ENCODE data around the gene MUTYH.

Gene MUTYH

GRCh38 chr1:45340816-45341466 lies 701 bp upstream of the MUTYH start:
- DNase-seq (ENCODE audit: low spot score in 2 of 2): peak in 1 of 2 experiments; percentile 23
- in situ Hi-C loops (cut with MboI; ENCODE audit: low sequenced_read_pairs): no loop called here
- no peaks in the 10 kb centered on the region for H3K9me3 ChIP-seq

DNA sequence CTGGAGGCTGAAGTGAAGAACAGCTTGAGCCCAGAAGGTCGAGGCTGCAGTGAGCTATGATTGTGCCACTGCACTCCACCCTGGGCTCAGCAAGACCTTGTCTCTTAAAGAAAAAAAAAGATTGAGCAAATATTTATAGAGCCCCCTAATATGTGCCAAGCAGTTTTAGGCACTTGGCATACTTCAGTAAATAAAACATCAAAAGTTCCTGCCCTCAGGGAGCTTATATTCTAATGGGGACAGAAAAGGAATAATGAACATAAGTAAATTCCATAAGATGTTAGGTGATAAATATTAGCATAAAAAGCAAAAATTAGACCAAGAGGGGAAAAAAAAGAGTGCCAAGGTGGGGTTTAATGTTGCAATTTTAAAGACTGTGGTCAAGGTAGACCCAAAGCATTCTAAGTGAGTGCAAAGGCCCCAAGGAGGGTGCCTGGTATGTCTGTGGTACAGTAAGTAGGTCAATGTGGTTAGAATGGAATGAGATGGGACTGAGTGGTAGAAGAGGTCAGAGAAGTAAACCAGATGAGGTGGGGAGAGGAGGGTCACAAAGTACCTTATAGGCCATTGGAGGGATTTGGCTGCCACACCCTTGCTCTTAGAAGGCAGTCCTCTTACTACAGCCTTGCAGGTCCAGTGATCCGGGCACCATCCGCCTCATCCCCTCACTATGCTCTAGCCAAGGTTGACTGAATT lies 2.5 kb downstream of the MUTYH start:
- in situ Hi-C loops (cut with MboI; ENCODE audit: low sequenced_read_pairs): no loop called here
- peaks cover 22% of the 10 kb centered on the region for H3K36me3 ChIP-seq (replicated peaks)
- no peak overlapping the region for H3K4me3 ChIP-seq
- DNase-seq (ENCODE audit: low spot score in 2 of 2): no peak
- H3K9me3 ChIP-seq: no peaks in the 10 kb centered on the region
- H3K4me1 ChIP-seq: peaks cover 13% of the 10 kb centered on the region
- H3K27me3 ChIP-seq (ENCODE audit: low read depth): no peaks in the 10 kb centered on the region

More at GRCh38 chr1:45340816-45341466, 701 bp upstream of the MUTYH start:
- Histone ChIP-seq H3K36me3 (replicated peaks) (peaks cover 41% of the 10 kb centered on the region), H3K4me1 (peaks cover 13% of the 10 kb centered on the region), H3K4me3 (peak overlapping the region; percentile 86), H3K27me3 (ENCODE audit: low read depth) (no peaks in the 10 kb centered on the region)

- in situ Hi-C loops (cut with MboI; ENCODE audit: low sequenced_read_pairs): no loop called here
- no peak for DNase-seq (ENCODE audit: low spot score in 2 of 2)
- no peaks in the 10 kb centered on the region for H3K27me3 ChIP-seq (ENCODE audit: low read depth)
- peaks cover 24% of the 10 kb centered on the region for H3K36me3 ChIP-seq (replicated peaks)
- H3K4me1 ChIP-seq: peaks cover 8% of the 10 kb centered on the region
- no peaks in the 10 kb centered on the region for H3K9me3 ChIP-seq
- no peak overlapping the region for H3K4me3 ChIP-seq
Observed at GRCh38 chr1:45335855-45336324, 4.3 kb downstream of the MUTYH start.

- no peaks in the 10 kb centered on the region for H3K27me3 ChIP-seq (ENCODE audit: low read depth)
- no peak overlapping the region for H3K4me3 ChIP-seq
- no peaks in the 10 kb centered on the region for H3K9me3 ChIP-seq
- in situ Hi-C loops (cut with MboI; ENCODE audit: low sequenced_read_pairs): no loop called here
- peaks cover 30% of the 10 kb centered on the region for H3K36me3 ChIP-seq (replicated peaks)
- DNase-seq (ENCODE audit: low spot score in 2 of 2): no peak
- H3K4me1 ChIP-seq: peaks cover 4% of the 10 kb centered on the region; the same call in 1 of the 2 replicates
Observed at GRCh38 chr1:45334308-45335245, 5.7 kb downstream of the MUTYH start.

- no peaks in the 10 kb centered on the region; the same call in 1 of the 2 replicates for H3K4me1 ChIP-seq
- H3K9me3 ChIP-seq: no peaks in the 10 kb centered on the region
- peaks cover 27% of the 10 kb centered on the region for H3K36me3 ChIP-seq (replicated peaks)
- no peak overlapping the region for H3K4me3 ChIP-seq
- DNase-seq (ENCODE audit: low spot score in 2 of 2): no peak
- in situ Hi-C loops (cut with MboI; ENCODE audit: low sequenced_read_pairs): no loop called here
- H3K27me3 ChIP-seq (ENCODE audit: low read depth): no peaks in the 10 kb centered on the region
Observed at GRCh38 chr1:45332346-45332720, 7.9 kb downstream of the MUTYH start.

GRCh38 chr1:45331436-45332345 lies 8.5 kb downstream of the MUTYH start:
- in situ Hi-C loops (cut with MboI; ENCODE audit: low sequenced_read_pairs): no loop called here
- Histone ChIP-seq H3K4me3 (no peak overlapping the region), H3K27me3 (ENCODE audit: low read depth) (no peaks in the 10 kb centered on the region), H3K4me1 (no peaks in the 10 kb centered on the region; the same call in 1 of the 2 replicates), H3K36me3 (replicated peaks) (peaks cover 27% of the 10 kb centered on the region), H3K9me3 (no peaks in the 10 kb centered on the region)
- no peak for DNase-seq (ENCODE audit: low spot score in 2 of 2)

DNA sequence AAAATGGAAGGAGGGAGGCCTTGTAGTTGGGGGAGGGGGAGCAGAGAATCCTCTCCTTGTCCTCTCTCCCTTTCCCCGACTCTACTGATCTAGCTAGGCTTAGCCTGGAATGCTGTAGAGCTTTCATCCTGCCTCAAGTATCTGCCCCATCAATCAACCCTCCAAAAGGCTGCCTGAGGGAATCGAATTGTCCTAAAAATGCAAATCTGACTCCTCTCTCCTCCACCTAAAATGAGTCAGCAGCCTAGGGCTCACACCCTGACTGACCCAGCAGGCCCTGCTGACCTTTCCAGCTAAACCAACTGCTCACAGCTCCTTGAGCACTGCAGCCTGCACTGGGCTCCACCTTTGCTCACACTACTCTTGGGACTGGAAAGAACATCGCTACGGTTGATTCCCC lies 10.8 kb downstream of the MUTYH start:
- in situ Hi-C loops (cut with MboI; ENCODE audit: low sequenced_read_pairs): no loop called here
- no peaks in the 10 kb centered on the region; the same call in 1 of the 2 replicates for H3K4me1 ChIP-seq
- H3K4me3 ChIP-seq: no peak overlapping the region
- peak in 1 of 2 experiments; percentile 39 for DNase-seq (ENCODE audit: low spot score in 2 of 2)
- no peaks in the 10 kb centered on the region for H3K9me3 ChIP-seq
- H3K36me3 ChIP-seq (replicated peaks): peaks cover 27% of the 10 kb centered on the region
- H3K27me3 ChIP-seq (ENCODE audit: low read depth): no peaks in the 10 kb centered on the region

DNA sequence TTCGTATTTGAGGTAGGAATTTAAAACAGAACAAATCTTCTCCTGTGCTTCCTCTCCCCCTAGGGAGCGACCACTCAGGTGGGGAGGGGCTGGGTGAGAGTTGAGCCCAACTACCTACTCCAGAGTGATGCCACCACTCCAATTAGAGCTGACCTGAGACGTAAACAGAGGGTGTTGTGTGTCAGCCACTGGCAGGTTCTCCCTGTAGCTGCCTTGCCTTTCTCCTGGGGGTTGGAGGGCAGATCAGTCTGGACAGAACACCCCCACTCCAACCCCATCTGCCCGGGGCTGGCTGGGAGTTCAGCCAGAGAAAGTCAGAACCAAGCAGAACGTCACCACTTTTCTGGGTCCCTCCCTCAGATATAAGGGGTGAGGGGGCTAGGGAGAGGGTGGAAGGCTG lies 11.6 kb downstream of the MUTYH start:
- Histone ChIP-seq H3K4me1 (no peaks in the 10 kb centered on the region; the same call in 1 of the 2 replicates), H3K36me3 (replicated peaks) (peaks cover 25% of the 10 kb centered on the region), H3K27me3 (ENCODE audit: low read depth) (no peaks in the 10 kb centered on the region), H3K9me3 (no peaks in the 10 kb centered on the region), H3K4me3 (no peak overlapping the region)
- in situ Hi-C loops (cut with MboI; ENCODE audit: low sequenced_read_pairs): no loop called here
- no peak for DNase-seq (ENCODE audit: low spot score in 2 of 2)

GRCh38 chr1:45327644-45328515 lies 12.4 kb downstream of the MUTYH start:
- DNase-seq (ENCODE audit: low spot score in 2 of 2): no peak
- Histone ChIP-seq H3K4me3 (no peak overlapping the region), H3K9me3 (no peaks in the 10 kb centered on the region), H3K27me3 (ENCODE audit: low read depth) (no peaks in the 10 kb centered on the region), H3K4me1 (no peaks in the 10 kb centered on the region; the same call in 1 of the 2 replicates), H3K36me3 (replicated peaks) (peaks cover 21% of the 10 kb centered on the region)
- in situ Hi-C loops (cut with MboI; ENCODE audit: low sequenced_read_pairs): no loop called here

DNA sequence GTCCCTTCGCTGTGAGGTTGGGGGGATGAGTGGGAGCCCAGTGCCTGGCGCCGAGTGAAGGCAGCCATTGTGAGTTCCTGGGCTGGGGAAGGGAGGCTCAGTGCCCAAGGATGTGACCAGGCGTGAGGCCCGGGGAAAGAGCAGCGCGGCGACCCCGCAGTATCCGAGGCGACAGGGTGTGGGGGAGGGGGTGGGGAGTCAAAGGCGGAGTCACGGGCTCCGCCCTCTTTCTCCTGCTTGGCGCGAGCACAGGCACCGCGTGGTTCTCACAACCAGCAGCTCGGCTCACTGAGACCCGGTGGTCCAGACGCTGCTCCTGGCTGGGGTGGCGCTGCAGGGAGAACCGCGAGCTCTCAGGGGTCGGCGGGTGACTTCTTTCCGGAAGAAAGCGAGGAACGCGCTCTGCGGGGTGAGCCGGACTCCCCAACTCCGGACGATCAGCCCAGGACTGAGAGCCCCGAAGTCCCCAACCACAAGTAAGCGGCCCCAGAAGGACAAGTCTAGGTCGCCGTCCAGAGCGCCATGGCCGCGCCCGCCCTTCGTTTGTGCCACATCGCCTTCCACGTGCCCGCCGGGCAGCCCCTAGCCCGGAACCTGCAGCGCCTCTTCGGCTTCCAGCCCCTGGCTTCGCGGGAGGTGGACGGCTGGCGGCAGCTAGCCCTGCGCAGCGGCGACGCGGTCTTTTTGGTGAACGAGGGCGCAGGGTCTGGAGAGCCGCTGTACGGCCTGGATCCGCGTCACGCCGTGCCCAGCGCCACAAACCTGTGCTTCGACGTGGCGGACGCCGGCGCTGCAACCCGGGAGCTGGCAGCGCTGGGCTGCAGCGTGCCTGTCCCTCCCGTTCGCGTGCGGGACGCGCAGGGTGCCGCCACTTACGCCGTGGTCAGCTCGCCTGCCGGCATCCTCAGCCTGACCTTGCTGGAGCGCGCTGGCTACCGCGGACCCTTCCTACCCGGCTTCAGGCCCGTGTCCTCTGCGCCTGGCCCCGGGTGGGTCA lies 13.3 kb downstream of the MUTYH start, which contains the start of gene HPDL:
TSS of gene HPDL (plus strand) at position 269 of the 997 bp plus-strand sequence. CDS start at position 523, 254 bp downstream.
- in situ Hi-C loops (cut with MboI; ENCODE audit: low sequenced_read_pairs): no loop called here
- Histone ChIP-seq H3K4me3 (no peak within 1 kb of the TSS), H3K4me1 (no peaks in the 10 kb centered on the region; the same call in 1 of the 2 replicates), H3K36me3 (replicated peaks) (peaks cover 16% of the 10 kb centered on the region), H3K9me3 (no peaks in the 10 kb centered on the region), H3K27me3 (ENCODE audit: low read depth) (no peaks in the 10 kb centered on the region)
- DNase-seq (ENCODE audit: low spot score in 2 of 2): no peak

- Histone ChIP-seq H3K36me3 (replicated peaks) (peaks cover 6% of the 10 kb centered on the region; the same call in 1 of the 2 replicates), H3K4me1 (no peaks in the 10 kb centered on the region; the same call in 1 of the 2 replicates), H3K9me3 (no peaks in the 10 kb centered on the region), H3K27me3 (ENCODE audit: low read depth) (no peaks in the 10 kb centered on the region), H3K4me3 (no peak overlapping the region)
- in situ Hi-C loops (cut with MboI; ENCODE audit: low sequenced_read_pairs): no loop called here
- DNase-seq (ENCODE audit: low spot score in 2 of 2): no peak
Observed at GRCh38 chr1:45325851-45326506, 14.3 kb downstream of the MUTYH start.
